Activated T-cell treated with anti-CD3 and anti-CD28 coated beads, Interleukin-2, amount 50 U/mL, for 24 hours (primary cell): ENCODE results near the gene ATP5MK.

Experiments
- DNase-seq: peaks from one replicate; pipeline ENCODE4 v3.0.0-alpha.2; 2020
- H3K27ac Mint-ChIP-seq: 2 replicates; pipeline ENCODE4 v1.8.0; 2020; ENCODE audit warnings: mild to moderate bottlenecking, mixed read lengths
- H3K27me3 Mint-ChIP-seq: 2 replicates; pipeline ENCODE4 v1.8.0; 2020; ENCODE audit warnings: mixed read lengths
- H3K36me3 Mint-ChIP-seq: 2 replicates; pipeline ENCODE4 v1.8.0; 2020; ENCODE audit warnings: low read depth, mixed read lengths
- H3K4me1 Mint-ChIP-seq: 2 replicates; pipeline ENCODE4 v1.8.0; 2020; ENCODE audit warnings: low read depth, mixed read lengths
- H3K4me3 Mint-ChIP-seq: 2 replicates; pipeline ENCODE4 v1.8.0; 2020; ENCODE audit warnings: mild to moderate bottlenecking, moderate library complexity, mixed read lengths
- H3K9me3 Mint-ChIP-seq: 2 replicates; pipeline ENCODE4 v1.8.0; 2020; ENCODE audit warnings: mixed read lengths

The ATP5MK gene, protein sequence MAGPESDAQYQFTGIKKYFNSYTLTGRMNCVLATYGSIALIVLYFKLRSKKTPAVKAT

DNA sequence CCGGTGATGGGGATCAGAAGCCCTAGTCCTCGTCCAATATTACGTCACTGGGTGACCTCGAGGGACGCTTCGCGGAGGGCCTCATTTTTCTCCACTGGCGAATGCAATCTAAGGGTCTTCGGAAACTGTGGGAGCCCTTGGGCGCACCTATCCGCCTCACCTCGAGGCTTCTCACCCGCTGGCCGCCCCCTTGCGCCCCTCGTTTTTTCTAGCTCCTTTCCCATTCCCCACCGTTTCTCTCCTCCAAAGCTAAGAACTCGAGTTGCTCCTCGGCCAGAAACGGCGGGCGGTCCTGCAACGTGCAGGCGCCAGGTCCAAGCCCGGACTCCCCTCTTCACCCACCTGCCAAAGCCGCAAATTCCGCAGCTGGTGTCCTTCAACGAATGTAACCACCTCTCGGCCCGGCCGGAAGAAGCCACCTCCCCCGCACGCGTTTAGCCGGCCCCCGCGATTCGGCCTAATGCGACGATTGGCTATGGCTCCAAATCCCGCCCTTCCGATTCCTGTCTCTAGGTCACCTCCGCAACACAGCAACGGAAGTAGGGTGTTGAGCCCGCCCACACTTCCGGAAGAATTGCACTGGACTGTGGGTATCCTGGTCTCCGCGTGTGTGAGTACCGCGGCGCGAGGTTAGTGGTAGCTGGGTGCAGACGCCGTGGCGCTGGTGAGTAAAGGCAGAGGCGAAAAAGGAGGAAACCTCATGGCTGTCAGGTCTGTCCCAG lies at the start of gene ATP5MK, which contains the start of gene PDCD11:
Gene ATP5MK, minus strand, starts transcription at position 409 of the 722 bp plus-strand sequence. CDS start 4,018 bp downstream, outside the sequence.
Gene PDCD11, plus strand, starts transcription at position 560 of the 722 bp plus-strand sequence. CDS start 1,801 bp downstream, outside the sequence.
- Mint-ChIP-seq H3K27ac (peak within 1 kb of the TSS; percentile 96), H3K4me1 (peaks cover 63% of the 10 kb centered on the region)

DNA sequence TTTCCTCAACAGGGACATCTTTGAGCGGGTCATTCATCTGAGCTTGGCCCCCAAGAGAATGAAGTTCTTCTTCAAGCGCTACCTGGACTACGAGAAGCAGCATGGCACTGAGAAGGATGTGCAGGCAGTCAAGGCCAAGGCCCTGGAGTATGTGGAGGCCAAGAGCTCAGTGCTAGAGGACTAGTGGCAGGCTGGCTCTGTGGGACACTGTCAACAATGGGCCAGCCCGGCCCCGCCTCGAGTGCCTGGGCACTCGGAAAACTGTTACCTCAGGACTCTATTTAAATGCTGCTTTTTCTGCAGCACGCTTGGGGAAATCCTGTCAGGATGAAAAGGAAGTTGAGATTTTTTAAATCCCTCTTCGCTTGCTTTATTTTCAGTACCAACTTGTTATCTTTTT lies 49.1 kb upstream of the ATP5MK start:
- DNase-seq = no peak
- peaks cover 32% of the 10 kb centered on the region for H3K4me1 Mint-ChIP-seq
- no peaks in the 10 kb centered on the region for H3K27me3 Mint-ChIP-seq
- H3K36me3 Mint-ChIP-seq = peaks cover 95% of the 10 kb centered on the region
- H3K4me3 Mint-ChIP-seq = no peak overlapping the region
- no peaks in the 10 kb centered on the region for H3K9me3 Mint-ChIP-seq
- H3K27ac Mint-ChIP-seq = peak overlapping the region; percentile 51

More for the DNA sequence above, at the start of gene ATP5MK, which contains the start of gene PDCD11:
- no peaks in the 10 kb centered on the region for H3K27me3 Mint-ChIP-seq
- H3K9me3 Mint-ChIP-seq = no peaks in the 10 kb centered on the region
- H3K36me3 Mint-ChIP-seq = peaks cover 96% of the 10 kb centered on the region
- H3K4me3 Mint-ChIP-seq = peak within 1 kb of the TSS; percentile 99
- DNase-seq = peak; percentile 94

DNA sequence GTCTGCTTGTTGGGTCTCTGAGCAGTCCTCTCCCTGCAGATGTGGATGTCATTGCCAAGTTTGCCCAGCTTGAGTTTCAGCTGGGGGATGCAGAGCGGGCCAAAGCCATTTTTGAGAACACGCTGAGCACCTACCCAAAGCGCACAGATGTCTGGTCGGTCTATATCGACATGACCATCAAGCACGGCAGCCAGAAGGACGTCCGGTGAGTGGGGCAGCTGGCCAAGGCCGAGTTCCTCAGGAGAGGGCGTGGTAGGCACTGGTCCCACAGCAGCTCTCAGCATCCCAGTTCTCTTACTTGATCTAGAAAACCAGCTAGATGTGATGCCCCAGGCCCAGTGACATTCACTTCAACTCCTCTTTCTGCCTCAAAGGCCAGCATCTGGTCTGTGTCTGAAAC lies 48.2 kb upstream of the ATP5MK start:
- H3K4me1 Mint-ChIP-seq = peaks cover 23% of the 10 kb centered on the region
- H3K27me3 Mint-ChIP-seq = no peaks in the 10 kb centered on the region
- peaks cover 97% of the 10 kb centered on the region for H3K36me3 Mint-ChIP-seq
- peak overlapping the region; percentile 45 for H3K27ac Mint-ChIP-seq
- DNase-seq = no peak
- no peaks in the 10 kb centered on the region for H3K9me3 Mint-ChIP-seq
- no peak overlapping the region for H3K4me3 Mint-ChIP-seq

DNA sequence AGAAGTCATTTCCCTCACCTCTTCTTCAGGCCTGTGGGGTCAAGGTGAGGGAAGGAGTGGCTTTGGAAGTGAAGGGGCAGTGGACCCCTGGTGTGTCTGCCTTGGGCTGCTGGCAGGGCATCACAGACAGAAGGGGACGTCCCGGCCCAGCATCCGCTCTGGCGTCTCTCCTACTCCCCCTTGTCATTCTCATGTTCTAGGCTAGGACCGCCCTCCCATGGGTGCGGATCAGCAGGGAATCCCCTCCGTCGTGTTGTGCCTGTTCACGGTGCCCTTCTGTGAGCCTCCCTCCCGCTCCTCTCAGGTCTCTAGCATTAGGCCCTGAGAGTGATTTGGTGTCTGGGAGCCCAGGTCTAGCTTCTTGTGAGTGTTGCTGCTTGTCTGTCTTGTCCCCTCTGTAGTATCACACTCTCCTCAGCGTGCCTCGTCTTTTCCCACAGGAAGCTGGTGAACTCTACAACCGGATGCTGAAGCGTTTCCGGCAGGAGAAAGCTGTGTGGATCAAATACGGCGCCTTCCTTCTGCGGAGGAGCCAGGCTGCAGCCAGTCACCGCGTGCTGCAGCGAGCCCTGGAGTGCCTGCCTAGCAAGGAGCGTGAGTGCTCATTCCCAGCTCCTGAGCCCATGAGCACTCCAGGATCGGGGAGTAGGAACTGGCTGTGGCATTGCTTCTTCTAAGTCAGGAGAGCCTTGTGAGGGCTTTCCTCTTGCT lies 47.4 kb upstream of the ATP5MK start:
- Mint-ChIP-seq H3K9me3 (no peaks in the 10 kb centered on the region), H3K4me3 (no peak overlapping the region), H3K36me3 (peaks cover 96% of the 10 kb centered on the region), H3K27me3 (no peaks in the 10 kb centered on the region), H3K4me1 (peaks cover 15% of the 10 kb centered on the region), H3K27ac (peak overlapping the region; percentile 53)
- no peak for DNase-seq

DNA sequence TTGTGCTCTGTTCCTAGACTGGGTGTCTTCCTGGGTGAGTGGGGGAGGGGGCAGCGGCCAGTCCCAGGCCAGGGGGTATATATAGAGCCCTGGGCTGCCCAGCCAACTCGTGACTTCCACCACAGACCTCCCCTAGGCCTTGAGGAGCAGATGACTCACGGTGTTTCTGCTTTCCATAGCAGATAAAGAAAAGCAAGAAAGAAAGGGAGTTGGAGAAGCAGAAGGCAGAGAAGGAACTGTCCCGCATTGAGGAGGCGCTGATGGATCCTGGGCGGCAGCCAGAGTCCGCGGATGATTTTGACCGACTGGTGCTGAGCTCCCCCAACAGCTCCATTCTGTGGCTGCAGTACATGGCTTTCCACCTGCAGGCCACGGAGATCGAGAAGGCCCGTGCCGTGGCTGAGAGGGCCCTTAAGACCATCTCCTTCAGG lies 45.8 kb upstream of the ATP5MK start:
- H3K27ac Mint-ChIP-seq = peak overlapping the region; percentile 85
- peaks cover 97% of the 10 kb centered on the region for H3K36me3 Mint-ChIP-seq
- no peak overlapping the region for H3K4me3 Mint-ChIP-seq
- no peaks in the 10 kb centered on the region for H3K27me3 Mint-ChIP-seq
- peaks cover 9% of the 10 kb centered on the region for H3K4me1 Mint-ChIP-seq
- H3K9me3 Mint-ChIP-seq = no peaks in the 10 kb centered on the region
- DNase-seq = no peak

DNA sequence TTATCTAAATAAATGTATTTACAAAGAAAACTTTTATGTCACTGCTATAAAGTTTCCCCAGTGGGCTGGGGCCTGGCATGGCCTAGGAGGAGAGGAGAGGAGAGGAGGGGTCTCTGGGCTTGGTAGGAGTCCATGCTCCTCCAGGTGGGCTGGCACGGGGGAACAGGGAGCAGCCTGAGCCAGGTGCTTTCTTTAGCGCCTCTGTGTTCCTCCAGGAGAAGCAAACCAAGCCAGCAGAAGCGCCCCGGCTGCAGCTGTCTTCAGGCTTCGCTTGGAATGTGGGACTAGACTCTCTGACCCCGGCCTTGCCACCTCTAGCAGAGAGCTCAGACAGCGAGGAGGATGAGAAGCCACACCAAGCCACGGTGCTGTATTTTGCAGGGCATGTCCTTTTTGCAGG lies 45.3 kb upstream of the ATP5MK start:
- Mint-ChIP-seq H3K36me3 (peaks cover 98% of the 10 kb centered on the region), H3K27me3 (no peaks in the 10 kb centered on the region), H3K4me3 (no peak overlapping the region), H3K27ac (peak overlapping the region; percentile 85), H3K9me3 (no peaks in the 10 kb centered on the region), H3K4me1 (peaks cover 6% of the 10 kb centered on the region)
- DNase-seq = no peak

DNA sequence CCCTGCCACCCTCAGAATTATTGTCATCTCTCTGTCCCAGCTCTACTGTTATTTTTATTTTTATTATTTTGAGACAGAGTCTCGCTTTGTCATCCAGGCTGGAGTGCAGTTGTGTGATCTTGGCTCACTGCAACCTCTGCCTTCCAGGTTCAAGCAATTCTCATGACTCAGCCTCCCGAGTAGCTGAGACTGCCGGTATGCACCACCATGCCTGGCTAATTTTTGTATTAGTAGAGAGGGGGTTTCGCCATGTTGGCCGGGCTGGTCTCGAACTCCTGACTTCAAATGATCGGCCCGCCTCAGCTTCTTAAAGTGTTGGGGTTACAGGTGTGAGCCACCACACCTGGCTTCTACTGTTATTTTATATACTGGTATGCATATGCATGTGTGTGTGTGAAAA lies 44.9 kb upstream of the ATP5MK start:
- Mint-ChIP-seq H3K4me3 (no peak overlapping the region), H3K27ac (no peak overlapping the region), H3K36me3 (peaks cover 98% of the 10 kb centered on the region), H3K4me1 (peaks cover 4% of the 10 kb centered on the region), H3K27me3 (no peaks in the 10 kb centered on the region), H3K9me3 (no peaks in the 10 kb centered on the region)
- no peak for DNase-seq

DNA sequence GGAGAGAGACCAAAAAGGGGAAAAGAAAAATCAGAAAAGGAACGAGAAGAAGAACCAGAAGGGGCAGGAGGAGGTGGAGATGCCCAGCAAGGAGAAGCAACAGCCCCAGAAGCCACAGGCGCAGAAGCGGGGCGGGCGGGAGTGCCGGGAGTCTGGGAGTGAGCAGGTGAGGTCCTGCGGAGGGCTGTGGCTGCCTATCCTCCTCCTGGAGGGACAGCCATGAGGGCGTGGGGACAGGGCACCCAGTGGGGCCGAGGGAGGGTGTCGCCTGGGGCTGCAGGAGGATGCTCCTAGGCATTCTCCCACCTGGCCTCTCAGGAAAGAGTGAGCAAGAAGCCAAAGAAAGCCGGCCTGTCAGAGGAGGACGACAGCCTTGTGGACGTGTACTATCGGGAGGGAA lies 44.1 kb upstream of the ATP5MK start:
- H3K9me3 Mint-ChIP-seq = no peaks in the 10 kb centered on the region
- peak overlapping the region; percentile 44 for H3K27ac Mint-ChIP-seq
- H3K27me3 Mint-ChIP-seq = no peaks in the 10 kb centered on the region
- peaks cover under 1% of the 10 kb centered on the region for H3K4me1 Mint-ChIP-seq
- no peak overlapping the region for H3K4me3 Mint-ChIP-seq
- peaks cover 98% of the 10 kb centered on the region for H3K36me3 Mint-ChIP-seq
- DNase-seq = no peak

DNA sequence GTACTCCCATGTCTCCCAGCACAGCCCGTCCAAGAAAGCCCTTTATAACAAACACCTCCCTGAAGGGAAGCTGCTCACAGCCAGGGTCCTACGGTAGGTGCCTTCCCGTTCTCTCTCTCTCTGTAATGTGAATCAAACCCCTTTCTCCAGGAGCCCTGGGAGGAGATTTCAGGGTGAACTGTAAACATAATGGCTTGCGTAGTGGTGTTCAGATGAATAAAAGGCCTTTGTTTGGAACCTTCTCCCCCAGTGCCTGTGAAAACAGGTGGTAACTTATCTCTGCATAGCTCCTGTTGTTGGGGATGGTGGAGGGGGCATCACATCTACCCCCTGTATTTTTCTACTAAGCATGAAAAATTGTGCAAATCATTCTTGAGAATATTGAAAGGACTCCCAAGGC lies 43.5 kb upstream of the ATP5MK start:
- no peaks in the 10 kb centered on the region for H3K27me3 Mint-ChIP-seq
- no peaks in the 10 kb centered on the region for H3K4me1 Mint-ChIP-seq
- DNase-seq = no peak
- no peak overlapping the region for H3K4me3 Mint-ChIP-seq
- H3K9me3 Mint-ChIP-seq = no peaks in the 10 kb centered on the region
- no peak overlapping the region for H3K27ac Mint-ChIP-seq
- H3K36me3 Mint-ChIP-seq = peaks cover 98% of the 10 kb centered on the region

DNA sequence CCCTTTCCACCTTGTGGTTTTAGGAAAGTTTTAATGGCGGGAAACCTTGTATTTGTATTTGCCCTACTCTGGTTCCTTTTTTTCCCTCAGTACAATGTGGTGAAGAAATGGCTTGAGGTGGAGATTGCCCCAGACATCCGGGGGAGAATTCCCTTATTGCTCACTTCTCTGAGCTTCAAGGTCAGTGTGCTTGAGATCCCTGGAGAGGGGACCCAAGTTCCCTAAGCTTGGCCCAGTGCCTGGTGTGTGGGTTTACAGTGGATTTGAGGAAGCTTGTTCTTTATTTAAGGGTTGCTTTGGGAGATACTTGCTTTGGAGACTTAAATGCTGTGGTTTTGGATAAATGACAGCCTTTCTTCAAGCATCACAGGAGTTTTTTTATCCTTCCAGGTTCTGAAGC lies 37.6 kb upstream of the ATP5MK start:
- DNase-seq = no peak
- Mint-ChIP-seq H3K4me1 (peaks cover 17% of the 10 kb centered on the region), H3K27me3 (no peaks in the 10 kb centered on the region), H3K9me3 (no peaks in the 10 kb centered on the region), H3K36me3 (peaks cover 98% of the 10 kb centered on the region), H3K27ac (peak overlapping the region; percentile 23), H3K4me3 (no peak overlapping the region)

DNA sequence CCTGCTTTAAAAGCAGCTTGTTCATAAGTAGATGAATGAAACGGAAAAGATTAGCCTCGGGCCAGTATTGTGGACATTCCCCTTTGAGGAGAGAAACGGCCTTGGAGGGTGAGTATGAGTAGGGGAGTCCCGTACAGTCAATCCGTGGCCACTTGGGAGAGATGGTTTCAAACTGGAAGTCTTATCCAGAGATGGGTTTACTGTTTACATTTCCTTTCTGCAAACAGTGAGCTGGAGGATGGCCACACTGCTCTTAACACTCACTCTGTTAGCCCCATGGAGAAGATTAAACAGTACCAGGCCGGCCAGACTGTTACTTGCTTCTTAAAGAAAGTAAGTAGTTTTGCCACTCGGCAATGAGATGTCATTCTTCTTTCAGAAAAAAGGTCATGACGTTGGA lies 35.6 kb upstream of the ATP5MK start:
- H3K4me3 Mint-ChIP-seq = no peak overlapping the region
- peaks cover 37% of the 10 kb centered on the region for H3K4me1 Mint-ChIP-seq
- no peaks in the 10 kb centered on the region for H3K9me3 Mint-ChIP-seq
- peaks cover 99% of the 10 kb centered on the region for H3K36me3 Mint-ChIP-seq
- H3K27me3 Mint-ChIP-seq = no peaks in the 10 kb centered on the region
- DNase-seq = no peak
- H3K27ac Mint-ChIP-seq = peak overlapping the region; percentile 7

DNA sequence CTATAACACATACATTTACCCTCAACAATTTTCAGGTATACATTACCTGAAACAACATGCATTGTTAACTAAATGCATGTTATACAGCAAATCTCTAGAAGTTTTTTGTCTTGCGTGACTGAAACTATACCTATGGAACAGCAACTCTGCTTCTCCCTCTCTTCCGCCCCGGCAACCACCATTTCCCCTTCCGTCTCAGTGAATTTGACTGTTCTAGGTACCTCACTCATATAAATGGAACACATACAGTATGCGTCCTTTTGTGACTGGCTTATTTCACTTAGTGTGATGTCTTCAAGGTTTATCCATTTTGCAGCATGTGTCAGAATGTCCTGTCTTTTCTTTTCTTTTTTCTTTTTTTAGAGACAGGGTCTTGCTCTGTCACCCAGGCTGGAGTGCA lies 33.4 kb upstream of the ATP5MK start:
- H3K9me3 Mint-ChIP-seq = no peaks in the 10 kb centered on the region
- peak overlapping the region; percentile 58 for H3K27ac Mint-ChIP-seq
- no peaks in the 10 kb centered on the region for H3K27me3 Mint-ChIP-seq
- DNase-seq = no peak
- peaks cover 98% of the 10 kb centered on the region for H3K36me3 Mint-ChIP-seq
- H3K4me1 Mint-ChIP-seq = peaks cover 41% of the 10 kb centered on the region
- H3K4me3 Mint-ChIP-seq = no peak overlapping the region

DNA sequence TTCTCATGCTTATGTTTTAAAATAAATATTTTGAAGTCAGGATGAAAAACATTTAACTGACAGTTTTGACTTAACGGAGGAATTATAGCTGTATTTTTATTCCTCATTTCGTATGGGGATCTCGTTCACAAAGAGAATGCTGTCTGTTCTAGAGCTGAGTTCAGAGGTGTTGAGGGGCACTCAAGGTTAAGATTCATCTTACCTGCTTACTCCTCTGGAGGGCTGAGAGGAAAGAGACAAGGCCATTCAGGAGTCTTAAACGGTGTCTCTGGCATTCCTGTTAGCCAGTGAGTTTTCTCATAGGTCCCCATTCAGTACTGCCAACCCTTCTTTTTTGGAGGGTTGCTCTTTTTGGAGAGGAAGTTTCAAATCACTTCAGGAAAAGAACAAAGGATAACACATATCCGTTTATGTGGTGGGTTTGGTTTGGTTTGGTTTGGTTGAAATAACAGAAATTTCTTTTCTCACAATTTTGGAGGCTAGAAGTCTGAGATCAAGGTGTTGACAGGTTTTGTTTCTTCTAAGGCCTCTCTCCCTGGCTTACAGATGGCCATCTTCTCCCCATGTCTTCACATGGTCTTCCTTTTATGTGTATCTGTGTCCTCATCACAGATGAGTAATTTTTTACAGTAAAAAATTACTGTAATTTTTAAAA lies 32.8 kb upstream of the ATP5MK start:
- peaks cover 41% of the 10 kb centered on the region for H3K4me1 Mint-ChIP-seq
- no peak overlapping the region for H3K4me3 Mint-ChIP-seq
- no peak for DNase-seq
- peaks cover 98% of the 10 kb centered on the region for H3K36me3 Mint-ChIP-seq
- no peaks in the 10 kb centered on the region for H3K27me3 Mint-ChIP-seq
- peak overlapping the region; percentile 58 for H3K27ac Mint-ChIP-seq
- no peaks in the 10 kb centered on the region for H3K9me3 Mint-ChIP-seq

DNA sequence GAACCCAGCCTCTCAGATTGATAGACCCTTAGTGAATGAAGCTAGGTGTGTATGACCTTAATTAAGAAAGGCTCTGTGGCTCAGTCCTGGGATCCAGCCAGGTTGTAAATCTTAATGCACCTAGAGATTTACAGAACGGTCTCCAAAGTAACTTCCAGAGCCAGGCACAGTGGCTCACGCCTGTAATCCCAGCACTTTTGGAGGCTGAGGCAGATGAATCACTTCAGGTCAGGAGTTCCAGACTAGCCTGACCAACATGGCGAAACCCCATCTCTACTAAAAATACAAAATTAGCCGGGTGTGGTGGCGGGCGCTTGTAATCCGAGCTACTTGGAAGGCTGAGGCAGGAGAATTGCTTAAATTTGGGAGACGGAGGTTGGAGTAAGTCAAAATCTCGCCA lies 31.6 kb upstream of the ATP5MK start:
- Mint-ChIP-seq H3K4me3 (no peak overlapping the region), H3K4me1 (peaks cover 41% of the 10 kb centered on the region), H3K36me3 (peaks cover 98% of the 10 kb centered on the region), H3K27ac (peak overlapping the region; percentile 32), H3K9me3 (no peaks in the 10 kb centered on the region), H3K27me3 (no peaks in the 10 kb centered on the region)
- DNase-seq = no peak
